ENCODE data around the gene GRIK1.

DNA sequence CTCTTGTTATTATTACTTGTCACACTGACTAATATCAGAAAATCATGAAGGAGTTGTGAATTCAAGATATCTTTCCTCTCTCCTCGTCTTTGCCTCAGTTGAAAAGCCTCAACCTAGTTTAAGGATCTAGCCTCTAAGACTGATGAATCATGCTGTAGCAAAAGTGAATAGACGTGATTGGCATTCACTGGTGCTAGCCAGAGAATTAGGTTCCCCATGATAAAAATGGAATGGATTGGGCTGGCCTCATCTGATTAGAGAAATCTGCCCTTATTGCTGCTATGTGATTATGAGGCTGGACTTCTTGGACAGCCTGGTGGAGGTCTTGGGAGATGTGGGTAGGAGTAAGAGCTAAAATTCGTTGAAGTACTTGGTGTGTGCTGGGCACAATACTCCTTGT lies 432.8 kb downstream of the GRIK1 start:
- TF ChIP-seq EZH2 (IDR thresholded peaks at IDR 0.05; ENCODE audit: insufficient read depth, poor library complexity, severe bottlenecking) (no peak), EZH2phosphoT487 (IDR thresholded peaks at IDR 0.05; ENCODE audit: insufficient read depth, low read depth) (no peak)
